SH-SY5Y (cell line): ENCODE data around the gene CERS3.

Experiments used
- GATA2 ChIP-seq: IDR thresholded peaks from 2 replicates; pipeline ENCODE4 v1.6.1; 2011; ENCODE audit warnings: mild to moderate bottlenecking, low read depth, low read length
- GATA3 ChIP-seq: IDR thresholded peaks from 2 replicates; pipeline ENCODE4 v1.6.1; 2011; ENCODE audit warnings: low read depth, mild to moderate bottlenecking, low read length, moderate library complexity

Gene CERS3

GRCh38 chr15:100516643-100517512 is 11.9 kb downstream of the CERS3 start:
- TF ChIP-seq GATA3 (no peak), GATA2 (no peak)

GRCh38 chr15:100515758-100516157 is 13.0 kb downstream of the CERS3 start:
- TF ChIP-seq GATA3: no peak

- TF ChIP-seq GATA3 (no peak), GATA2 (no peak)
Measured at GRCh38 chr15:100508641-100509300, 20.0 kb downstream of the CERS3 start.

- TF ChIP-seq GATA3 (no peak), GATA2 (no peak)
Measured at GRCh38 chr15:100502651-100503050, 26.1 kb downstream of the CERS3 start.

DNA sequence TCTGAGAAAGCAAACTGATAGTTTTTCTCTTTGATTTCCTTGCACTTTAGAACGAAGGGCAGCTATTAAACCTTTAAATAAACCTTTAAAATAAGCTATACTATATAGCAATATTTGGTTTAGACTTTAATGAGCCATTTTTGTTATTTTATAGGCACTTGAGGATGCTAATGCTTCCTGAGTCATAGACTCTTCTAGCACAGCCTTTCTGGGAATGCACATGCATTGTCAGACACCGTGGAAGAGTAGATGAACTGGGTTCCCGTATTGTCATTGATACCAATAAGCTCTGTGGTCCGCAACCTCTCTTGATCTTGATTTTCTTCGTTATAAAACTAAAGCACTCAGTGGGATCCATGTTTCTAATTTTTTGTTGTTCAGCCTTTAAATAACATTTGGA is 27.6 kb downstream of the CERS3 start:
- TF ChIP-seq GATA2: no peak

- TF ChIP-seq GATA3 (no peak), GATA2 (no peak)
Measured at GRCh38 chr15:100500226-100500990, 28.3 kb downstream of the CERS3 start.

- TF ChIP-seq GATA3 (no peak), GATA2 (no peak)
Measured at GRCh38 chr15:100495861-100496260, 32.9 kb downstream of the CERS3 start.

DNA sequence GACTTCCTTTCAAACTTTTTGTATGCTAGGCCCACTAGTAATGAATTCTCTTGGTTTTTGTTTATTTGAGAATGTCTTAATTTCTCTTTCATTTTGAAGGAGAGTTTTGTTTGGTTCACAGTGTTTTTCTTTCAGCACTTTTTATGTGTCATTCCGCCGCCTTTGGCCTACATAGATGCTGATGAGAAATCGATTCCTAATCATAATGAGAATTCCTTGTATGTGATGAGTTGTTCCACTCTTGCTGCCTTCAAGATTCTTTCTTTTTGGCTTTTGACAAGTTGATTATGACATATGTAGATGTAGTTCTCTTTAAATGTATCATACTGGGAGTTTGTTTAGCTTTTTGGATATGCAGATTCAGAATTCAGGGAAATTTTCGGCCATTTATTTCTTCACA is 35.5 kb downstream of the CERS3 start:
- TF ChIP-seq GATA2: no peak
- no peak for TF ChIP-seq GATA3

DNA sequence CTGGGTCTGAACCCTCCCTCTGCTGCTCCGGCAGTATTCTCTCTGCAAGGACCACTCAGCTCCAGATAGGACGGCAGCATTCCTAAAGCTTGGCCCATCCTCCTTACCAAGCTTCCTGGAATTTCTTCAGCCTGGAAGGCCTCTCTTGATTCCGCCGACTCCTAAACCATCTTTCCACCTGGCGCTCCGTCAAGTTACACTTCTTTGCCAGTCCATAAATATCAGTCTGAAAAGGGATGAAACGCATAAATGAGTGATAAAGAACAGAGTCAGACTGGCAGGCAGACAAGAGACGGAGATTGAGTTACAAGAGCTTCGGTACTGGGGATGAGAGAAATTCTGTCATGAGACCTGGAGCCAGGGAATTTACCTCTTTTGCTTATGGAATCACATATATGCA is 44.3 kb downstream of the CERS3 start:
- TF ChIP-seq GATA3 (no peak), GATA2 (no peak)

DNA sequence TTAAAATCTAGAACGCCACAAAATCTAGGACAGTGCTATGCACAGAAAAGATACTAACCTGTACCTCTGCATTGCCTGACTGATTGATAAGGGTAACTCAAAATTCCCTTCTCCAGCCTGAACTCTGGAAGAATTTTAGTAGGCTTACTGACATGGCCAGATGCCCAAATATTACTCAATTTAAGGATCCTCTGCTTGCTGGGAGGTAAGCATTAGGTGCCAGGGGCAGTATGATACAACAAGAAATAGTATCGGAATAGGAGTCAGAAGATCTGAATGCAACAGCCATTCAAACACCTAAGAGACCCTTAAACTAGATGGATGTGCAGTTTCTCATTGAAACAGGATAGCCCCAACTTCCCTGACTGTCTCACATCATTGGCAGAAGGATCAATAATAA is 45.4 kb downstream of the CERS3 start:
- no peak for TF ChIP-seq GATA2
- TF ChIP-seq GATA3: no peak

GRCh38 chr15:100476805-100477204 is 51.9 kb downstream of the CERS3 start:
- no peak for TF ChIP-seq GATA3
- TF ChIP-seq GATA2: no peak

DNA sequence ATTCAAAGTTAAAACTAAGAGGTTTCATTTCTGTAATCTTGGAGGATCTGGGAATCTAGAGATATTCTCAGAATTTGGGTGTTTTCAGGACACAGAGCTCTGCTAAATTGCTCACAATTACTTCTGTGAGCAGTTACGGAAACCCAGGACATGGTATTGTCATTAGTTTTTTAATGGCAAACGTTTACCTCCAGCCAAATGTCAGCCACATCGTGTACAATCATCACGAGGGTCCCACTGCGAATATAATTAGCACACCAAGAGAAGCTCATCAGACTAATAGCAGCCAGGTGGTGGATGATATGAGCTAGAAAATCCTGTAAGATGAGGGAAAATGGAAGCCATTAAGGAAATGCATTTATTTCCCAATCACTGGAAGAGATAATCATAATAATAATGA is 56.0 kb downstream of the CERS3 start:
- no peak for TF ChIP-seq GATA2
- TF ChIP-seq GATA3: no peak

DNA sequence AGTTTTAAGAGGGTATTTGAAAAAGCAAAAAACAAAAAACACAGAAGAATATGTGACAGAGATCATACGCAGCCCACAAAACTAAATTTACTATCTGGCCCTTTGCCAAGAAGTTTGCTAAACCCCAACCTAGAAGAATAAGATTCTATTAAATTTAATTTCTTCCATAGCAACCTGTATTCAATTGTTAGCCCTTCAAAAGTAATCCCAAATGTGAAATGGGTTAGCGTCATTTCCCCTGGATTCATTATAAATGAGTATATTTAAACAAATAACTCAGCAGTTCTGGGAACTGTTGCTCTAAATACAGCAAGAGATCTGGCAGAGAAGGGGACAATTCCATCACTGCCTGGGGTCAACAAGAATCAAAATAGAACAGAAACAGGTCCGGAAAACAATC is 56.8 kb downstream of the CERS3 start:
- TF ChIP-seq GATA2 (no peak), GATA3 (no peak)

DNA sequence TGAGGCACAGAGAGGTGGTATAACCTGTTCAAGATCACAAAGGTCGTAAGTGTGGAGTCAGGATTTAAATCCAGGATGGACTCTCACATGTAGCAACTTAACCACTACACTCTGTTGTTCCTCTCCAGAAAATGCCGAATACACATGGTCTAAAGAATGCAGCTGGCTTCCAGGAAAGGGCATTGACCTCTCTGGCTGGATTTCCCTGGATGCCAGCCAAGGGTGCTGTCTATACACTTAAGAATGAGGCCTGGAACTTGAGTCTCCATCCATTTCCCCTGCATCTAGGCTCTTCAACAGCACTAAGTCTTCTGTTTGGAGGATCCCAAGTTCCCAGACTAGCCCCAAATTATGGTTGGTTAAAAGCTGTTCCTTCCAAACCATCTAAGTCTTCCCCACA is 60.5 kb downstream of the CERS3 start:
- TF ChIP-seq GATA2 (no peak), GATA3 (no peak)

- TF ChIP-seq GATA3 (no peak), GATA2 (no peak)
Measured at GRCh38 chr15:100466073-100466472, 62.7 kb downstream of the CERS3 start.

DNA sequence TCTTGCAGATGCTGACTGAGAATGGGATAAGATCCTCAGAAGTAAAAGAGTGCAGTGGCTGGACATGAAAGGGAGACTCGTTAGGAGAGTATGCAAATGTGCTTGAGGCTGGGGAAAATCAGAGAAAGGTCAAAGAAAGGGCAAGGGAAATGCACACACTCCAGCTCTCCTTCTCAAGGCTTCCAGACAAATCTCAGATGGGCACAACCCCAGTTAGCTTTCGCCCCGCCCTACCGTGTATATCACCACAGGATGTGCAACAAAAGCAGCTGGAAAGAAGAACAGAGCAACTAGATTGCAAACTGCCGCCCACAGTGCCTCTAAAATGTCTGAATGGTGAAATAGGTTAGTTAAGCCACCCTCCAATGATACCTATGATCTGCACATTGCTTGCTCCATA is 63.9 kb downstream of the CERS3 start:
- no peak for TF ChIP-seq GATA2
- no peak for TF ChIP-seq GATA3
